HG03520 (cell line): ENCODE measurements around the gene TNFAIP2.
"Not testable (repeated sequence)": the region's sequence is repeated elsewhere in the genome, so short reads cannot be mapped to it uniquely, and the experiment has no call there.

ENCODE experiments used
- ATAC-seq: cut with Tn5 transposase; IDR thresholded peaks from one replicate; pipeline ENCODE4 v1.9.1; 2021; ENCODE audit warnings: mild to moderate bottlenecking, moderate library complexity; ENCODE audit not compliant: unreplicated experiment

Gene TNFAIP2

DNA sequence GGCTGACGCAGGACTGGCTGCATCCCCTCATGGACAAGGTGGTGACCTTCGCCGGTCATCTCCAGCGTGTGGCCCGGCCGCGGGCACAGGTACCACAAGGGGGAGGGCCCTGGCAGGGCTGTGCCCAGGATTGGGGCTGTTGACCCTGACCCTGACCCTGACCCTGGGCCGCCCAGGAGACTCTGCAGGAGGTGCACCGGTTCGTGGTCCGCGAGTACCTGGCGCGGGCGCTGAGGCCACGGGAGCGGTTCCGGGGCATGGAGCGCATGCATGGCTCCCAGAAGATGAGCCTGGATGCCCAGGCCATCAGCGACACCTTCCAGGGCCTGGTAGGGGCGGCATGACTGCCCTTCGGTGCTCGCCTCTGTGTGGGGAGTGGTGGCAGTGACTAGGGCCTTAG lies 15.8 kb upstream of the TNFAIP2 start:
- ATAC-seq: no peak

DNA sequence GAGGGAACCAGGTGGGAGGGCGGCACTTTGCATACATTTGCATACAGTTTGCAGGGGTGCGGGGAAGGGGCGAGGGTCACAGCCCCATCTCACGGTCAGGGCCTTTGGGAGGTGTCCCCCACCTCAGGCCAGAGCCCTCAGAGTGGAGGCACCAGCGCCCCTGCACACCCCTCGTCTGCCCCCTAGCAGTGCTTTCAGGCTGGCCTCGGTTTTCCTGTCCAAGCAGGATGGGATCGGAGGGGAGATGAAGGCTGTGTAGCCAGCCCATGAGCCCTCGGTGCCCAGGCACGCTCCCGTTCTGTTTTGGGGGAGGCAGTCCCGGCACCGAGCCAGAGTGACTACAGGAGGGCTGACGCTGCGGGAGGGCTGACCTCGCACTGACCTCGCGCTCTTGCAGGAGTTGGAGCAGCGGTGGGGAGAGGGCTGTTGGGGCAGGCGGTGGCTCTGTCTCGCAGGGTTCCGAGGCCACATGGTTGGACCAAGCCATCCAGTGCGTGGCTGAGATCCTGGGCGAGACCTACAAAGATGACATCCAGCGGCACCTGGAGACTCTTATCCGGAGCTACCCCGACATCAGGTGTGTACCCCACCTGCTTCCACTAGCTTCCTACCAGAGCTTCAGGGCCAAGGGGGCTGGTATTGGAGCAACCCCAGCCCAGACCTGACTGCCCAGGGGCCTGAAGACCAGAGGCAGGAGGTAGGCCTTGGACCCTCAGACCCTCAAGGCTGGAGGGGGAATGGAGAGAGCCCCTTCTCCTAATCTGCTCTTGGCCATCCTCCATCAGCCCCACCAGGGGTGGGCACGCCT lies 15.1 kb upstream of the TNFAIP2 start:
- ATAC-seq: no peak

DNA sequence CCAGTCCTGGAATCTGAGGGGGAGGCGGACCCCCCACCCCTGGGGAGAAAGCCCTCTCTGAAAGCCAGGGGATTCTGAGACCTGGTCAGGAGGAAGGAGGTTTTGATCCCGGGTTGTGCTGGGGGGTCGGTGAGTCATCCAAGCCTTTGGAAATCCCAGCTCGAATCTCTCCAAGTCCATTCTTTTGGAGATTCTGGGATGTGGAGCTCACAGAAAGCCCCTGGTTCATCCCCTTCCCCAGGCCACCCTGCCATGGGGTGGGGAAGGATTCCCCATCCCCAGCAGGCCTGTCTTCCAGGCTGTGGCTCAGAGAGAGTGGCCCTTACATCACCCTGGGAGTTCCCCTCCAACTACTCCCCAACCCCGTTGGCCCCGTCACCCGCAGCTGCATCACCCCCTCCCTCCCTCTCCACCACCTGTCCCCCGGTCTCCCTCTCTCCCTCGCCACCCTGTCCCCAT lies 14.5 kb upstream of the TNFAIP2 start:
- ATAC-seq: no peak

DNA sequence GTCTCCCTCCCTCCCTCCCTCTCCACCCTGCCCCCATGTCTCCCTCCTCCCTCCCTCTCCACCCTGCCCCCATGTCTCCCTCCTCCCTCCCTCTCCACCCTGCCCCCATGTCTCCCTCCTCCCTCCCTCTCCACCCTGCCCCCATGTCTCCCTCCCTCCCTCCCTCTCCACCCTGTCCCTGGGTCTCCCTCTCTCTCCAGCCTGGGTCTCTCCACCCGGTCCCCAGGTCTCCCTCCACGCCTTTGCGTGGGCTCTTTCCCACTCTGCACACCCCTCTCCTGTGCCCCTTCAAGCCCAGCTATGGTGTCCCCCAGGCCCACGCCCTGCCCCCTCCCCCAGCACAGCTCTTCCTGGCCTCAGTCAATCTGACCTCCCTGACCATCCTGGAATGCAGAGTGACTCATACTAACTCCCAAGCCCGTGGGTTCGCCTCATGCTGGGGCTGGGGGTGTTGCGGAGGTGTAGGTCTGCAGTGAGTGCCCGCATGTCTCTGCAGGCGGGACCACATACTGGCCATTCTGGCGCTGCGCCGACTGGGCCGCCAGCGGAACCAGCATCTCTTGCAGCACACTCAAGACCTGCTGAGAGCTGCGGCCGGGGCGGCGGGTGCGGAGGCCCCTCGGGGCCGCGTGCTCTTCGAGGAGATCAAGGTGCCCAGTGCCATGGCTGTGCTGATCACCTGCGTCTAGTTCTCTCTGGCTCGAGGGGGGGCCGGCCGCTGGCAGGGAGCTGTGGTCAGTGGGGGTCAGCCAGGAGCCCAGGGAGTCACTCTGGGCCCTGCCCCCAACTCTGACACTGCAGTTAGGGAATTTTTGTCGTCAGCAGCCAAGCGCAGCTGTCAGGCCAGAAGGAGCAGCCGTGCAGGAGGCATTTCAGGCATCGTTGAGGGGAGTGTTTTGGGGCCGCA lies 13.5 kb upstream of the TNFAIP2 start:
- no peak for ATAC-seq

DNA sequence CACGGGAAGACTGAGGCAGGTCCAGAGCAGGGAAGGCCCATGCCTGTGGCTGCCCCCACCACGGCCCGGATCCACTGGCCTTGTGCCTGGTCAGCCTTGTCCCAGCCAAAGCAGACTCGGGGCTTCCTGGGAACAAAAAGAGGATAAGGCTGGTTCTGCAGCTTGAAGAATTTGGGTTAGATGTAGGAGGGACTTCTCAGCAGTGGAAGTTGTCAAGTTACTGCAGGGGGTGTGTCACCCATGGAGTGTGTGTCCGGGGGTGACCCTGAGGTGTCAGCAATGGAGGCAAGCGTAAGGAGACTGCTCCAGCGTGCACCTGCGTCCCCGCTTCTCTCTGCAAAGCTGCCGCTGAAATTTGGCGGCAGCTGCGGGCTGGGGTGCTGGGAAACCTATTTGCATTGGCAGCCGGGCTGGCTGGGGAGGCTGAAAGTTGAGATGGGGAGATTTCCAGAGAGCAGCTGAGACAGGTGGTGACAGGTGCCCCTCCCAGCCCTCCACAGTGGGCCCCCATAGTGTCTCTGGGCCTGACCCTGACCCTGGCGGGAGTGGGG lies 12.5 kb upstream of the TNFAIP2 start:
- ATAC-seq: no peak

DNA sequence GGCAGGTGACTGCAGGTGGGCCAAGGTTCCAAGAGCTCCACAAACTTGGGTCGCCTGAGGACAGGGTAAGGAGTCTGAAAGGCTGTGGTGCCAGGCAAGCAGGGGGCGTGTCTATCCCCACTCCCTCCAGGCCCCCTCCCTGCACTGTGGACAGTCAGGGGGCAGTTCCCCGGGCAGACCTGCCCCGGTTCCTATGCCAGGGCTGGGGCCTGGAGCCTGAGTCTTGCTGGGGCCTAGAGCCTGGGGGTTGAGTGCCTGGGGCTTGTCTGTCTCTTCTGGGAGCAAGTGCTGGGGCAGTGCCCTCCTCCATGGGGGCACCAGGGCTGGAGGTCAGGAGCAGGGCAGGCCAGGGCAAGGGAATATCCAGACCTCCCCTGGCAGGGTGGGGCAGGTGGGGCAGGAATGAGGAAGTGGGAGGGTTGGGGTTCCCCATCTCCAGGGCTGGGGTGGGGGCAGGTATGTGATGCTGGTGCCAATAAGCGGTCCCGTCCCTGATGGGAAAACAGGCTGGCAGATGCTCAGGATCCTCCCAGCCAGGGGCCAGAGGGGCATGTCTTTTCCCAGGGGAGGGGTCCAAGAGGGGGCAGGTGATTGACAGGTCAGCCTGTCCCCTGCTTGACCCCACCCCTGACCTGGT lies 11.9 kb upstream of the TNFAIP2 start:
- no peak for ATAC-seq

DNA sequence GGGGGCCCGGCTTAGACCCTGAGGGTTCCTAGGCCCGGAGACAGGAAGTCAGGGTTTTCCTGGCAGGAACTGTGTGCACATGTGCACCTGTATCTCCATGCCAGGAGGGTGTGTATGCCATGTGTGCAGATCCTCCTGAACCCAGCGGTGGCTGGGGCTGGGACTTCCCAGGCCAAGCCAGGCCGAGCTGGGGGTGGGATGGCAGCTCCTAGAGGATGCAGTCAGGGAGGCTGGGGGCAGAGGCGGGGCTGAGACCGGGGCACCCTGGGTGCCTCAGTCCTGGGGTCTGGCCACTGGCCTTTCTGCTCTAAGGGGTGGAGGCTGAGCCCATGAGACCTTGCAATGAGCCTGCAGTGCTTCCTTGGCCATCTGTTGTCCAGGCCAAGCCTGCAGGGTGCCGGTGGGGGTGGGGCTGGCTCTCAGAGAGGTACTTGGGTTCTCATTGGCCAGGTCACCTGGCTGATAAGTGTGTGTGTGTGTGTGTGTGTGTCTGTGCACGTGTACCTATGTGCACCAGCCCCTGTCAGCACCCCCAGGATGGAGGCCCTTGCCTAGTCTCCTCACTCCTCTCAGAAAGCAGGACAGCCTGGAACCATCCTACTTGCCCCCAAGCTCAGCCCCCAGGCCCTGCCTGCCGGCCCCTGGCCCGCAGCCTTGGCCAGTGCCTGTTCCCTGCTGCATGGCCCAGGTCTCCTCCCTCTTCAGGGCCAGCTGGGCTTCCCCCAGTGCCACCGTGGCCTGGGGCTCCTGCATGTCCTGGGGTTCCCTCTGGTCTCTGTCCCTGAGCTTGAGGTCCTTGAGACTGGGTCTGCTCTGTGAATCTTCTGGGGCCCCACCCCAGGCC lies 10.6 kb upstream of the TNFAIP2 start:
- ATAC-seq: no peak

DNA sequence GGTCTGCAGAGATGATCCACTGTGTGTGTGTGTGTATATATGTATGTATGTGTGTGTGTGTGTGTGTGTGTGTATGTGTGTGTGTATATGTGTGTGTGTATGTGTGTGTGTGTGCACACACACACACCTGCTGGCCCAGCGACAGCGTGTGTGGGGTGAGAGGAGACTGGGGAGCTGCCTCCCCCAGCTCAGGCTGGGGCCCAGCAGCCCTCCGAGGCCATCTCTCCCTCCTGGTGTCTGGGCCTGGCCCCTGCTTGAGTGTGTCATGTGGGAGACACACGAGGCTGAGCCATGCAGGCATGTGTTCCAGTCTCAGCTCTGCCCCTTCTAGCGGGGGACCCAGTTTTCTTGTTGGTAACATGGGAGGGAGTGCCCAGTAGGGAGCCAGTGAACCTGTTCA lies 10.0 kb upstream of the TNFAIP2 start:
- no peak for ATAC-seq

DNA sequence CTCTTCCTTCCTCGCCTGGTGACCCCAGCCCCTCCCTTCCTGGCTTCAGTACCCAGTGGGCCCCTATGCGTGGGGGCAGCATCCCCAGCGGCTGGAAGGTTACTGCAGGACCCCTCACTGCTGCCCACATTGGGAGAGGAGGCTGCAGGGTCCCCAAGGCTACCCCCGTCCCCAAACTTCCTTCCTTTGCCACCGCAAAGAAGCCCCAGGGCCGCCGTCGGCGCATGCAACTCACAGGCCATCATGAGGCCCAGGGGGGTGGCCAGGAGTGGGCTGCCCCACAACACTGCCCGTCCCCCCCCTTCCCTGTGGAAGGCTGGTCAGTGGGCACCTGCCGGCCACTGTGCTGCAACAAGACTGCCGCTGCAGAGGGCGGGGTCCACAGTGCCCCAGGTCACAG lies 9.5 kb upstream of the TNFAIP2 start:
- no peak for ATAC-seq

DNA sequence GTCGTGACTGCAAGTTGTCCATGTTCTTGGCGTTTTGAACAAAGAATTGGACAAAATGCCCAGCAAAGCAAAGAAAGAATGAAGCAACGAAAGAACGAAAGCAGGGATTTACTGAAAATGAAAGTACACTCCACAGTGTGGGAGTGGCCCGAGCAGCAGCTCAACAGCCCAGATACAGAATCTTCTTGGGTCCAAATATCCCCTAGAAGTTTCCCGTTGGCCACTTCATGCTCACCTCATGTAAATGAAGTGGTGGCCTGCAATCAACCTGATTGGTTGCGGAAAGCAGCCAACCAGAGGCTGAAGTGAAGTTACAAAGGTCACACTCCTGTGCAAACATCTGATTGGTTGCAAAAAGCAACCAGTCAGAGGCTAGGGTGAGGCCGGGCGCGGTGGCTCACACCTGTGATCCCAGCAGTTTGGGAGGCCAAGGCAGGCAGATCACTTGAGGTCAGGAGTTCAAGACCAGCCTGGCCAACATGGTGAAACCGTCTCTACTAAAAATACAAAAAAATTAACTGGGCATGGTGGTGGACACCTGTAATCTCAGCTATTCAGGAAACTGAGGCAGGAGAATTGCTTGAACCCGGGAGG lies 8.1 kb upstream of the TNFAIP2 start:
- ATAC-seq: not testable (repeated sequence)

DNA sequence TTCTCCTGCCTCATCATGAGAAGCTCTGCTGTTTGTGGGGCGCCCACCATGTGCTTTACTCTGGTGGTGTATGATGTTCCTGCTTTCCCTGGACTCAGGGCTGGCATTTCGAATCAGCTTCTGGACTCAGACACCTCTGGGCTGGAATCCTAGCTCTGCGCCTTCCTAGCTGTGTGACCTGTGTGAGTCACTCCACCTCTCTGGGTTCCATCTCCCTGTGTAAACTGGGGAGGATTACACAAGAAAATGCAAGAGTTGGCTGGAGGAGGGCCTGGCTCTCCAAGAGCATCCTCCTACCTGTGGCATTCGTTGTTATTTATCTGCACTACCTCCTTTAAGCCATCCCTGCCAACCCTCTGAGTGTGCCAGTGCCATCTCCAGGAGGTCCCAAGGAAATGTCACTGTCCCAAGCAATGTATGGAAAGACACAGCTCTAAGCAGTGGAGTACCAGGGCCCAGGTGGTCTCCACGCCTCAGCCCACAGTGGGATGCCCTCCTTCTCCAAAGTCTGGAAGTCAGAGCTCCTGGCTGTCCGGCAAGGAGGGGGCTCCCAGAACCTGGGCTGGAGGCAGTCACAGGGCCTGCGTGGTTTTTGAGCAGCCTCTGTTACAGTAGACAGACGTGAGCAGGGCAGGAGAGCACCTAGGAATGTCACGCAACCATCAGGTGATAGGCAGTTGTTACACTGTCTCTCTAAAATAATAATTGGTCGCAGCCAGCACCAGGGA lies 7.3 kb upstream of the TNFAIP2 start:
- ATAC-seq: no peak

DNA sequence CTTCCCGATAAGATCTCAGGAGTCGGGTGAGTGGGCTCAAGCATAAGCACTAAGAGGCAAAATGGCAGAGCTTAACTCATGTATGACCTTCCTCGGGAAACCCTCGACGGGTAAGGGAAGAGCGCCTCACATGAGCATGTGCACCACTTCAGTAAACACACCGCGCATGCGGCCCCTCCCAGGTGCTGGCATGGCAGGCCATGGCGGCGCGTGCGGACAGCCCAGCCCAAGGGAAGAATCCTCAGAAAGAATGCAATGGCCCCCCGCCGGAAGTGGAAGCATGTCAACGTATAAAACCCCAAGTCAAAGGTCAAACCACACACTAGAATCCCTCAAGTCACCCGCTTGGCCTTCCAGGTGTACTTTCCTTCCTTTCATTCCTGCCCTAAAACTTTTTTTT lies 6.6 kb upstream of the TNFAIP2 start:
- ATAC-seq: no peak

DNA sequence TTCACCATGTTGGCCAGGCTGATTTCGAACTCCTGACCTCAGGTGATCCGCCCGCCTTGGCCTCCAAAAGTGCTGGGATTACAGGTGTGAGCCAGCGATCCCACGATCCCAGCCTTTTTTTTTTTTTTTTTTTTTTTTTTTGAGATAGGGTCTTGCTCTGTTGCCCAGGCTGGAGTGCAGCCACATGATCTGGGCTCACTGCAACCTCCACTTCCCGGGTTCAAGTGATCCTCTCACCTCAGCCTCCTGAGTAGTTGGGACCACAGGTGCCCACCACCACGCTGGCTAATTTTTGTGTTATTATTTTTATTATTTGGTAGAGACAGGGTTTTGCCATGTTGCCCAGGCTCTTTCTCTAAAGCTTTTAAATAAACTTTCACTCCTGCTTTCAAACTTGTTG lies 5.8 kb upstream of the TNFAIP2 start:
- not testable (repeated sequence) for ATAC-seq

DNA sequence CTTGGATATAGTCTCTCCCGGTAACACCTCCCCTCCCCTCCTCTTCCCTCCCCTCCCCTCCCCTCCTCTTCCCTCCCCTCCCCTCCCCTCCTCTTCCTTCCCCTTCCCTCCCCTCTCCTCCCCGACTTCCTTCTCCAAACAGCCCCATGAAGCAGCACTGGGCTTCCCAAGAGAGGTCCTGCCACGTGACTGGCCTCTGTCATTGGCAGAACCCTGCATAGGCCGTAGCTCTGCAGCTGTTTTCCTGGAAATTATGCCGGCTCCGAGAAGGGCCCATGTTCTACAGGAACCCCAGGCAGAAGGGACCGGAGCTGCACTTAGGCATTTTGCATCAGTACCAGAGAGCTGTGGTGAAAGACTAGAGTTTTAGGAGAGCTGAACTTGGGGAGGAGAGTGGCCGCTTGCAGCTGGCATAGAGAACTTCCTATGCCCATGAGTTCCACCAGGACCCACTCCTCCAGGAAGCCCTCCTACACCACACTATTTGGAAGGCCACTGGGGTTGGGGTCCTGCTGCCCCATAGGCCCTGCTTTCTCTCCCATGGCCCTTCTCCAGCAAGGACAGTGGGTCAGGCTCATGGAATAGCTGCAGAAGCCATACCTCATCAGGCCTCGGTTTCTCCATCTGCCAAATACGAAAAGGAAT lies 5.1 kb upstream of the TNFAIP2 start:
- ATAC-seq: no peak

DNA sequence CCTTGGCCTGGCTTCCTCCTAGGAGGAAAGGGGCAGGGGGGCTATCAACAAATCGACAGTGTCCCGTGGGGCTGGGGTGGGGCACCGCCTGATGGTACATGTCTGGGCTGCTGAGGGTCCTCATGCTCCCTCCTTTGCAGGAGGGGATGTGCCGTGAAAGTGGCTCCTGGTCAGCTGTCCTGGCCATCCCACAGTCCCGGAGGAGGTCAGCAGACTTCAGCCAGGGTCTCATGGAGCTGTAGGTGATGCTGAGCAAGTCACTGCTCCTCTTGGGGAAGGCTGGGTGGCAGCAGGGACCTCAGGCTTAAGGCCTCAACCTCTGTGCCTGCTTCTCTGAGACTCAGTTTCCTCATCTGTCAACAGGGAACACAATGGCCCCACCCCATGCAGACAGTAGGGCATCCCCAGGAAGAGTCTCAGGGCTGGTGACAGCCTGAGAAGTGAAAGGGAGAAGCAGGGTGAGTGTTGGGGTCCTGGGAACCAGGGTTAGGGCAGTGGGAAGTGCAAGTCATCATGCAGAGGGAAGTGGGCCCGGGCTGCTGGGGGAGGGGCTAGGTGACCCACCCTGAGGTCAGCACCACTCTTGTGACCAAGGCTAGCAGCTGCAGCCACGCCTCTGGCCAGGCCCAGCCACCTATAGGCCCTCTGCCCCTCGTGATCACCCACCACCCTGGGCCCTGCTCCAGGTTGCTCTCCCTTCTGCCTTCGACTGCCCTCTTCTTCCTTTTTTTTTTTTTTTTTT lies 4.4 kb upstream of the TNFAIP2 start:
- no peak for ATAC-seq

DNA sequence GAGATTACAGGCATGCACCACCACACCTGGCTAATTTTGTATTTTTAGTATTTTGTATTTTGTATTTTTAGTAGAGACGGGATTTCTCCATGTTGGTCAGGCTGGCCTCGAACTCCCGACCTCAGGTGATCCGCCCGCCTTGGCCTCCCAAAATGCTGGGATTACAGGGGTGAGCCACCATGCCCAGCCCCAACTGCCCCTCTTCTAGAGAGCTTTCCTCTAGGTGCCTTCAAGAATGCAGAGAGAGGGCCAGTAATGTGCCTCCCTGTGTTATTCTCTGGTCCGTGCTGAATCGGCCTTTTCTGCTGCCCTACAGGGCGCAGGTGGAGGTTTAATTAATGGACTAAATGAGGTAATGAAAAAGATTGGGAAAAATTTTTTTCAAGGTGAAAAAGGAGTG lies 3.7 kb upstream of the TNFAIP2 start:
- not testable (repeated sequence) for ATAC-seq

DNA sequence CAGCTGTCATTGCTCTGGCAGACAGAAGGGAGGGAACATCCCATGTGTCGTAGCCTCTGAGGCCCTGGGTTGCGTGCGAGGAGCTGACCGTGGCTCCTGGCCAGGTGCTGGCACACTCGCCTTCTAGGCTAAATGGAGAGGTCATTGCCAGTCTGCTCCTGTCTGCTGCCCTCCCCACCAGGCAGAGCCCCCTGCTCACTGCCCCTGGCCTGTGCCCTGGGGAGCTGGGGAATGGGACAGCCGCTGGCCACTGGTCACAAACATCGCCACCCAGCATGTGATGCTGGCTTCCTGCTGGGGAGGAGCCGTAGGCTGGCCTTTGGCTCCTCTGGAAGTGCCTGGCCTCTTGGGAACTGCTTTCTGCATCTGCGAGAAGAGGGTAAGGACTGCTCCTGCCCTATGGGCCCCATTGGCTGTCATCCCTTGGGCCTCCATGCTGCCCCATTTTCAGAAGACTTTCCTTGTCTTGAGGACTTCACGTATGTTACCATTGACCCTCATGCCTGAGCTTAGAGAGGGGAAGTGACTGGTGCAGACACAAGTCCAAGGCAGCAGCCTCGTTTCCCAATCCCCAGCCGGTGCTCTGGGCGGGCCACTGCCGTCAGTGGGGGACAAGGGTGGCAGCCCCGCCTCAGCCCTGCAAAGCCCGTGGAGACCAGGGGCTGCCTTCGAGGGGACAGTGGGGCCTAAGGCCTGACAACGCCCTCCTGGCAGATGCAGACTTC lies 2.0 kb upstream of the TNFAIP2 start:
- ATAC-seq: no peak
